OCI-M1 (cell line): Measurements from ENCODE around the gene B3GLCT.

Experiments used
- DNase-seq: peaks from one replicate; lab custom pipeline; 2025; lab: John Stamatoyannopoulos, UW

The B3GLCT gene

GRCh38 chr13:31223640-31224039 is 23.9 kb downstream of the B3GLCT start:
- DNase-seq, result no peak

- no peak for DNase-seq
Measured at GRCh38 chr13:31224174-31224669, 24.4 kb downstream of the B3GLCT start.

GRCh38 chr13:31224963-31225559 is 25.3 kb downstream of the B3GLCT start:
- DNase-seq, result no peak

- DNase-seq, result no peak
Measured at GRCh38 chr13:31225998-31226675, 26.4 kb downstream of the B3GLCT start.

- no peak for DNase-seq
Measured at GRCh38 chr13:31227063-31227462, 27.3 kb downstream of the B3GLCT start.

- no peak for DNase-seq
Measured at GRCh38 chr13:31227870-31228269, 28.1 kb downstream of the B3GLCT start.

GRCh38 chr13:31234729-31235128 is 35.0 kb downstream of the B3GLCT start:
- DNase-seq, result no peak

- DNase-seq, result peak; percentile 53
Measured at GRCh38 chr13:31236211-31236786, 36.5 kb downstream of the B3GLCT start.

GRCh38 chr13:31240921-31241320 is 41.1 kb downstream of the B3GLCT start:
- no peak for DNase-seq

GRCh38 chr13:31242367-31242766 is 42.6 kb downstream of the B3GLCT start:
- DNase-seq, result no peak

- DNase-seq, result no peak
Measured at GRCh38 chr13:31242916-31243315, 43.1 kb downstream of the B3GLCT start.

GRCh38 chr13:31245598-31246373 is 46.0 kb downstream of the B3GLCT start:
- no peak for DNase-seq

- DNase-seq, result no peak
Measured at GRCh38 chr13:31246918-31247317, 47.1 kb downstream of the B3GLCT start.

- no peak for DNase-seq
Measured at GRCh38 chr13:31248361-31248760, 48.6 kb downstream of the B3GLCT start.

GRCh38 chr13:31248965-31249539 is 49.3 kb downstream of the B3GLCT start:
- DNase-seq, result no peak

- DNase-seq, result no peak
Measured at GRCh38 chr13:31250435-31250834, 50.7 kb downstream of the B3GLCT start.

GRCh38 chr13:31261241-31261640 is 61.5 kb downstream of the B3GLCT start:
- DNase-seq, result no peak

GRCh38 chr13:31263346-31263745 is 63.6 kb downstream of the B3GLCT start:
- no peak for DNase-seq

GRCh38 chr13:31264151-31264550 is 64.4 kb downstream of the B3GLCT start:
- no peak for DNase-seq

- DNase-seq, result no peak
Measured at GRCh38 chr13:31267126-31267784, 67.5 kb downstream of the B3GLCT start.

- no peak for DNase-seq
Measured at GRCh38 chr13:31274390-31274789, 74.6 kb downstream of the B3GLCT start.

GRCh38 chr13:31276421-31276820 is 76.6 kb downstream of the B3GLCT start:
- no peak for DNase-seq
